Adrenal gland (tissue), 12 donors: ENCODE results near the gene FRRS1L. TPM values are rescaled to one million over a fixed set of nuclear protein-coding genes. Genes with fewer than 3 reads are reported as not detected.

ENCODE experiments used
- DNase-seq, 7 donors: peaks; one replicate each; pipeline ENCODE4 v3.0.0-alpha.2; 2019 to 2020
- H3K27ac ChIP-seq, 5 donors: fragments of 200-600 bp; sonication (generic) in 4 of 5; 1 replicate in 3 of 5; 2 replicates in 2 of 5; pipeline versions ENCODE4 v1.5.1 to v1.8.0; 2016 to 2020; ENCODE audit warnings: mild to moderate bottlenecking in 1 of 5
- H3K27me3 ChIP-seq: fragments of 200-600 bp; 2 replicates; pipeline ENCODE4 v1.8.0; 2021
- H3K36me3 ChIP-seq, 2 donors: fragments of 200-600 bp; replicated peaks in 1 of 2; 1 replicate in 1 of 2; 2 replicates in 1 of 2; pipeline versions ENCODE4 v1.5.1 to v1.8.0; 2018 to 2022
- H3K4me1 ChIP-seq, 2 donors: fragments of 200-600 bp; replicated peaks in 1 of 2; 1 replicate in 1 of 2; 2 replicates in 1 of 2; pipeline versions ENCODE4 v1.5.1 to v1.8.0; 2018 to 2021
- H3K4me3 ChIP-seq, 4 donors: fragments of 200-600 bp; sonication (generic) in 3 of 4; one replicate each; pipeline ENCODE4 v1.5.1; 2016 to 2018
- H3K9me3 ChIP-seq, 3 donors: fragments of 200-600 bp; sonication (generic) in 1 of 3; replicated peaks in 1 of 3; 1 replicate in 2 of 3; 2 replicates in 1 of 3; pipeline versions ENCODE4 v1.5.1 to v1.8.0; 2016 to 2021
- POLR2A ChIP-seq, 2 donors: fragments of 450-650 bp; IDR thresholded peaks; one replicate each; pipeline ENCODE4 v1.6.1; 2017; ENCODE audit warnings: antibody characterized with exemption in 2 of 2, mild to moderate bottlenecking in 2 of 2, moderate library complexity in 1 of 2
- WGBS, 4 donors: extraction: QIAGEN DNeasy Blood & Tissue Kit in 2 of 4; methylation state at CpG; one replicate each; pipeline versions ENCODE4 v1.1.5 to v1.1.7; 2013 to 2017; 5-methylcytosine and 5-hydroxymethylcytosine counted together
- intact Hi-C, 2 donors: fragments of 100-400 bp; cut with DNase I; formaldehyde crosslinking; loops; one replicate each; pipeline versions ENCODE4 v1.14.1 to v1.15.0; 2022 to 2023
- polyA plus RNA-seq, 3 donors: library from polyadenylated mRNA; stranded (reverse); fragments of 200-250 nt in 2 of 3; fragments of 350-450 nt in 1 of 3; fragmentation: Illumina TruSeq in 1 of 3; extraction: RNeasy Lipid Tissue Mini Kit (QIAGEN cat#74804) in 1 of 3; gene quantifications; one replicate each; pipeline ENCODE4 v1.2.3, GENCODE V29; 2013 to 2014
- total RNA-seq, 9 donors: library from RNA; depleted of rRNA in 4 of 9; stranded (reverse); fragments of >200 nt in 4 of 9; fragments of 120-200 nt in 1 of 9; fragmentation: NEBNext Ultra II Directional in 1 of 9; extraction: Animal tissue kit (Norgen Biotek cat#: 25700) in 1 of 9; gene quantifications; one replicate each; pipeline versions ENCODE4 v1.1.0 to v1.2.4, GENCODE V29; 2013 to 2023
- TF ChIP-seq, protein P1 (sequence below), 6 experiments: fragments of 450-650 bp in 4 of 6; fragments of 200-600 bp in 2 of 6; sonication (generic) in 1 of 6; IDR thresholded peaks; 1 replicate in 5 of 6; 2 replicates in 1 of 6; pipeline versions ENCODE4 v1.5.1 to v1.8.0; 2016 to 2021; ENCODE audit warnings: antibody characterized with exemption in 6 of 6, mild to moderate bottlenecking in 2 of 6, moderate library complexity in 1 of 6
- donor health status: healthy with polysubstance abuse.
- donor health status: Bipolar disorder and iron deficiency.
- donor health status: DM: yes; HTN: yes; CAD: no.
- donor health status: DM: no; HTN: no; CAD: no.
- donor health status: DM: no; HTN: no; CAD: no.
- donor health status: DM: yes; HTN: yes; CAD: no.

FRRS1L gene
- total and polyA plus RNA-seq, 12 donors: 2.9 to 24.8 (median 14.8) TPM

DNA sequence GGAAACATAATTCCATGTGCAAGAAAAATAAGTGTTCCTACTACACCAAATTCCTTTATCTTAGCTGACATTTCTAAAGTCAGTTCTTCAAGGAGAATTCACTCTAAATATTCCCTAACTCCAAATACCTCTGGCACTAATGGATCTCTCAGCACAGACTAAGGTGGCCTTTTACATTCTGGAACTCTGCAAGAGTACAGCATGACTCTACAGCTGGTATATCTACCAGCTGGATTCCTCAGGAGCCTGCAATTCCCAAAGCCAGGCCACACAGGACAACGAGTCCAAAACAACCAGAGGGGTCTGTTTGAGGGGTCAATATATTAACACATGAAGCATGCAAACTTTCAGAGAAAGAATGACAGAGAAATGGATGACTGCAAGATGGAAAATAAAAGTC, 74.5 kb downstream of the FRRS1L start:
- Histone ChIP-seq H3K36me3 (peaks cover 0 to 53% of the 10 kb centered on the region in 2 donors), H3K27ac (no peak overlapping the region), H3K4me3 (no peak overlapping the region), H3K9me3 (no peaks in the 10 kb centered on the region), H3K27me3 (no peaks in the 10 kb centered on the region), H3K4me1 (peaks cover 22 to 53% of the 10 kb centered on the region in 2 donors)
- intact Hi-C loops: no loop called here
- no peak for TF ChIP-seq POLR2A (IDR thresholded peaks at IDR 0.05)
- TF ChIP-seq, protein P1, sequence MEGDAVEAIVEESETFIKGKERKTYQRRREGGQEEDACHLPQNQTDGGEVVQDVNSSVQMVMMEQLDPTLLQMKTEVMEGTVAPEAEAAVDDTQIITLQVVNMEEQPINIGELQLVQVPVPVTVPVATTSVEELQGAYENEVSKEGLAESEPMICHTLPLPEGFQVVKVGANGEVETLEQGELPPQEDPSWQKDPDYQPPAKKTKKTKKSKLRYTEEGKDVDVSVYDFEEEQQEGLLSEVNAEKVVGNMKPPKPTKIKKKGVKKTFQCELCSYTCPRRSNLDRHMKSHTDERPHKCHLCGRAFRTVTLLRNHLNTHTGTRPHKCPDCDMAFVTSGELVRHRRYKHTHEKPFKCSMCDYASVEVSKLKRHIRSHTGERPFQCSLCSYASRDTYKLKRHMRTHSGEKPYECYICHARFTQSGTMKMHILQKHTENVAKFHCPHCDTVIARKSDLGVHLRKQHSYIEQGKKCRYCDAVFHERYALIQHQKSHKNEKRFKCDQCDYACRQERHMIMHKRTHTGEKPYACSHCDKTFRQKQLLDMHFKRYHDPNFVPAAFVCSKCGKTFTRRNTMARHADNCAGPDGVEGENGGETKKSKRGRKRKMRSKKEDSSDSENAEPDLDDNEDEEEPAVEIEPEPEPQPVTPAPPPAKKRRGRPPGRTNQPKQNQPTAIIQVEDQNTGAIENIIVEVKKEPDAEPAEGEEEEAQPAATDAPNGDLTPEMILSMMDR (IDR thresholded peaks at IDR 0.05): no peak
- DNase-seq: no peak
- 58 to 77% (median 74%) methylated on average over 1 of the region's 1 CpG for WGBS, 4 donors

DNA sequence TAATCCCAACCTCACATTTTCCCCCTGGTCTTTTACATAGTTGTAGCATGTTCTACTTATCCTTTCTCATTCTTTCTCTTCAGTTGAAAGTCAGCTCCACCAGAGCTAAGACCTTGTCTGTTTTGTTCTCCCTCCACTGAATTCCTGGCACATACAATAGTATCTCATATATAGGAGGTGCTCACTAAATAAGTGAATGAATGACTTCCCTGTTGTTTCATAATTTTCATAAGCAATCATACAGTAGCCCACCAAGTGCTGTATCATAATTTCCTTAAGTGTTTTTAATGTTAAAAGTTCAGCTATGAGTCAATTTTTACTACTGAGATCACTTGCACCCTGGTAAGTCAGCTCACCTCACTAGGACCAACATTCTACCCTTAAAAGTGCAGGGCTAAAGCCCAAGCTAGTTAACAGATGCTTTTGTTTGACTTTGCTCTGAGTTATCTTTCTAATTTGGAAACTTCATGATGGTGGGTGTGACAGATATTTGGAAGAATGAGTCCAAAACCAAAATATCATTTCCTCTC, 74.9 kb downstream of the FRRS1L start:
- Histone ChIP-seq H3K27ac (no peak overlapping the region), H3K4me3 (no peak overlapping the region), H3K27me3 (no peaks in the 10 kb centered on the region), H3K36me3 (peaks cover 0 to 58% of the 10 kb centered on the region in 2 donors), H3K9me3 (no peaks in the 10 kb centered on the region), H3K4me1 (peaks cover 18 to 48% of the 10 kb centered on the region in 2 donors)
- intact Hi-C loops: no loop called here
- no peak for DNase-seq
- no peak for TF ChIP-seq POLR2A (IDR thresholded peaks at IDR 0.05)
- TF ChIP-seq, protein P1 (IDR thresholded peaks at IDR 0.05): no peak

DNA sequence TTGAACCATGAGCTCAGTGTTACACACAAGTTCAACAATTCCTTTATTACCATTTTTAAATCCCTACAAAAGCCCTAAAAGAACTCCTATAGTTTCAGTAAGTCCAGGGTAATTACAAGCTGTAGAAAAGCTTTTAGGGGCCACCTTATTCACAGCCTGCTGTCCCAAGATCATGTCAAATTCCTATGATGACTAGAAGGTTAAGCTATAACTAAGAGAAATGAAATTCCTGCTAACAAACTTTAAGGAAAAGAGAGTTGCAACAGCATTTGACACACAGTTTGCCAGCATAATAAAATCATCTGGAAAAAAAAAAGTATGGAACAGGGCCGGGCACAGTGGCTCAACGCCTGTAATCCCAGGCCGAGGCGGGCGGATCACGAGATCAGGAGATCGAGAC, 78.8 kb downstream of the FRRS1L start:
- Histone ChIP-seq H3K27ac (peak overlapping the region in 2 of 5 donors; percentile 0 to 8), H3K27me3 (no peaks in the 10 kb centered on the region), H3K4me3 (no peak overlapping the region), H3K4me1 (peaks cover 0 to 14% of the 10 kb centered on the region in 2 donors), H3K36me3 (peaks cover 0 to 84% of the 10 kb centered on the region in 2 donors), H3K9me3 (no peaks in the 10 kb centered on the region)
- TF ChIP-seq, protein P1 (IDR thresholded peaks at IDR 0.05): no peak
- no peak for TF ChIP-seq POLR2A (IDR thresholded peaks at IDR 0.05)
- DNase-seq: peak in 1 of 7 donors; percentile 10
- intact Hi-C loops: no loop called here
- 86 to 91% (median 88%) methylated on average over 7 of the region's 7 CpGs for WGBS, 4 donors

DNA sequence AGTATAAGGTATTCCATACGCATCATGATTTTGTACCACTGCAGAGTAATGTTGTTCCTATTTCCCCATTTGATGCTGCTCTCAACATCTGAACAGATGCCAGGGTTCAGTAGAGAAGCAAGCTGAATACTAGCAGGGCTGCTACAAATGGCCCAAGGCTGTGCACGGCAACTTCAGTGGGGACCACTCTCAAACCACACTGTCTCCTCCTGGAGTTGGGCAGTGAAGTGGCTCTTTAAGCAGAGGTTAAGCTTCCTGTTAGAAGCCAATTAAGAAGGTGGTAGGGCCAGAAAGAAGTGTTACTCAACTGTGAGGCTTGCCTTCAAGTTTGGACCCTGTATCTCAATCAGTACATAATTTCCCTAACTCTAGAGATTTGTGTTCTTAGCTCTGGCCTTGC, 79.3 kb downstream of the FRRS1L start:
- Histone ChIP-seq H3K36me3 (peaks cover 0 to 80% of the 10 kb centered on the region in 2 donors), H3K27ac (peak overlapping the region in 2 of 5 donors; percentile 0 to 8), H3K4me1 (peaks cover 0 to 10% of the 10 kb centered on the region in 2 donors), H3K9me3 (no peaks in the 10 kb centered on the region), H3K27me3 (no peaks in the 10 kb centered on the region), H3K4me3 (no peak overlapping the region)
- intact Hi-C loops: no loop called here
- TF ChIP-seq POLR2A (IDR thresholded peaks at IDR 0.05): no peak
- TF ChIP-seq, protein P1 (IDR thresholded peaks at IDR 0.05): no peak
- 88 to 97% (median 95%) methylated on average over 2 of the region's 2 CpGs for WGBS, 4 donors
- DNase-seq: no peak
